Peyer's patch (tissue), 4 donors: ENCODE results near the gene IRS1. TPM values are rescaled to one million over a fixed set of nuclear protein-coding genes. Genes with fewer than 3 reads are reported as not detected.

ENCODE experiments used
- DNase-seq, 3 donors: peaks; one replicate each; pipeline ENCODE4 v3.0.0-alpha.2; 2017 to 2019
- H3K27ac ChIP-seq, 4 donors: fragments of 200-600 bp; sonication (generic); one replicate each; pipeline ENCODE4 v1.5.1; 2016 to 2019
- H3K27me3 ChIP-seq, 2 donors: fragments of 200-600 bp; sonication (generic); one replicate each; pipeline ENCODE4 v1.5.1; 2019
- H3K36me3 ChIP-seq, 3 donors: fragments of 200-600 bp; sonication (generic); one replicate each; pipeline ENCODE4 v1.5.1; 2016 to 2019
- H3K4me1 ChIP-seq, 4 donors: fragments of 200-600 bp; sonication (generic); one replicate each; pipeline ENCODE4 v1.5.1; 2016 to 2019
- H3K4me3 ChIP-seq, 4 donors: fragments of 200-600 bp; sonication (generic); 1 replicate in 3 of 4; 2 replicates in 1 of 4; pipeline ENCODE4 v1.5.1; 2016 to 2019; ENCODE audit warnings: mild to moderate bottlenecking in 1 of 4
- H3K9me3 ChIP-seq, 4 donors: fragments of 200-600 bp; sonication (generic); one replicate each; pipeline ENCODE4 v1.5.1; 2016 to 2019; ENCODE audit warnings: mild to moderate bottlenecking in 1 of 4
- CTCF ChIP-seq, 6 experiments: fragments of 450-650 bp in 4 of 6; fragments of 200-600 bp in 2 of 6; sonication (generic) in 1 of 6; IDR thresholded peaks; one replicate each; pipeline ENCODE4 v1.5.1; 2017 to 2019; ENCODE audit warnings: antibody characterized with exemption in 6 of 6, mild to moderate bottlenecking in 3 of 6, moderate library complexity in 1 of 6
- POLR2A ChIP-seq, 2 donors: fragments of 450-650 bp; IDR thresholded peaks; one replicate each; pipeline ENCODE4 v1.5.1; 2017; ENCODE audit warnings: antibody characterized with exemption in 2 of 2, mild to moderate bottlenecking in 2 of 2, moderate library complexity in 2 of 2
- total RNA-seq, 4 donors: library from RNA; depleted of rRNA; stranded (reverse); fragments of >200 nt; gene quantifications; one replicate each; pipeline ENCODE4 v1.1.0, GENCODE V29; 2016

Gene IRS1
- total RNA-seq, 4 donors from 2014 or later: 8.3 to 67.7 (median 22.5) TPM

GRCh38 chr2:226692521-226693126 is 107.0 kb downstream of the IRS1 start:
- DNase-seq: no peak
- H3K4me3 ChIP-seq: no peak overlapping the region
- no peak for TF ChIP-seq POLR2A (IDR thresholded peaks at IDR 0.05)
- TF ChIP-seq CTCF (IDR thresholded peaks at IDR 0.05): no peak
- no peaks in the 10 kb centered on the region for H3K9me3 ChIP-seq
- H3K27me3 ChIP-seq: no peaks in the 10 kb centered on the region
- no peak overlapping the region for H3K27ac ChIP-seq
- no peaks in the 10 kb centered on the region for H3K36me3 ChIP-seq
- no peaks in the 10 kb centered on the region for H3K4me1 ChIP-seq

- TF ChIP-seq POLR2A (IDR thresholded peaks at IDR 0.05) (no peak), CTCF (IDR thresholded peaks at IDR 0.05) (no peak)
- no peaks in the 10 kb centered on the region for H3K27me3 ChIP-seq
- no peaks in the 10 kb centered on the region for H3K4me1 ChIP-seq
- no peaks in the 10 kb centered on the region for H3K9me3 ChIP-seq
- H3K27ac ChIP-seq: no peak overlapping the region
- no peak overlapping the region for H3K4me3 ChIP-seq
- no peaks in the 10 kb centered on the region for H3K36me3 ChIP-seq
- no peak for DNase-seq
Observed at GRCh38 chr2:226691255-226691654, 108.4 kb downstream of the IRS1 start.

GRCh38 chr2:226690461-226691024 is 109.1 kb downstream of the IRS1 start:
- DNase-seq: no peak
- no peaks in the 10 kb centered on the region for H3K36me3 ChIP-seq
- TF ChIP-seq CTCF (IDR thresholded peaks at IDR 0.05) (no peak), POLR2A (IDR thresholded peaks at IDR 0.05) (no peak)
- H3K4me1 ChIP-seq: no peaks in the 10 kb centered on the region
- H3K9me3 ChIP-seq: no peaks in the 10 kb centered on the region
- no peaks in the 10 kb centered on the region for H3K27me3 ChIP-seq
- no peak overlapping the region for H3K27ac ChIP-seq
- no peak overlapping the region for H3K4me3 ChIP-seq

- H3K4me1 ChIP-seq: no peaks in the 10 kb centered on the region
- DNase-seq: no peak
- no peaks in the 10 kb centered on the region for H3K9me3 ChIP-seq
- TF ChIP-seq CTCF (IDR thresholded peaks at IDR 0.05) (no peak), POLR2A (IDR thresholded peaks at IDR 0.05) (no peak)
- H3K27ac ChIP-seq: no peak overlapping the region
- H3K36me3 ChIP-seq: no peaks in the 10 kb centered on the region
- H3K27me3 ChIP-seq: no peaks in the 10 kb centered on the region
- H3K4me3 ChIP-seq: no peak overlapping the region
Observed at GRCh38 chr2:226687641-226688253, 111.9 kb downstream of the IRS1 start.

- Histone ChIP-seq H3K4me1 (peaks cover 0 to 9% (median 0%) of the 10 kb centered on the region in 4 donors), H3K9me3 (no peaks in the 10 kb centered on the region), H3K4me3 (no peak overlapping the region), H3K36me3 (no peaks in the 10 kb centered on the region), H3K27ac (no peak overlapping the region), H3K27me3 (no peaks in the 10 kb centered on the region)
- TF ChIP-seq POLR2A (IDR thresholded peaks at IDR 0.05): no peak
- TF ChIP-seq CTCF (IDR thresholded peaks at IDR 0.05): no peak
- DNase-seq: no peak
Observed at GRCh38 chr2:226684563-226684959, 115.1 kb downstream of the IRS1 start.
